Putamen (tissue), 1 donor: ENCODE data around the gene KRTAP4-5.
"Not testable (repeated sequence)": the region's sequence is repeated elsewhere in the genome, so short reads cannot be mapped to it uniquely, and the experiment has no call there.

Experiments used
- DNase-seq: peaks from one replicate; pipeline ENCODE4 v3.0.0-alpha.2; 2016; ENCODE audit warnings: low spot score

Gene KRTAP4-5

DNA sequence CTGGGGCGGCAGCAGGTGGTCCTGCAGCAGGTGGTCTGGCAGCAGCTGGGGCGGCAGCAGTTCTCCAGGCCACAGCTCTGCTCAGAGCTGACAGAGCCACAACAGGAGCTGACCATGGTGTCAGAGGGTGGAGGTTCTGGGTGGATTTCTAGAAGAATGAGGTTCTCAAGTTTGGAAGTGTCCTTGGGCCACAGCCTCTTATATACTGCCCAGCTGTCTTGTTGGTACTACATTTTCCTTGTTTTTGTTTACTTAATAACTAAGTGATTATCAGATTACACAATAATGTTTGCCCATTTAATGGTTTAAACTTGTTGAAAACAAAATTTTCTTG lies at the start of gene KRTAP4-5:
Gene KRTAP4-5, minus strand, starts transcription at position 174 of the 334 bp plus-strand sequence. Its CDS starts 58 bp downstream, at position 116.
- DNase-seq = no peak

- DNase-seq = no peak
Observed at GRCh38 chr17:41196068-41196467, 46.4 kb upstream of the KRTAP4-5 start.

DNA sequence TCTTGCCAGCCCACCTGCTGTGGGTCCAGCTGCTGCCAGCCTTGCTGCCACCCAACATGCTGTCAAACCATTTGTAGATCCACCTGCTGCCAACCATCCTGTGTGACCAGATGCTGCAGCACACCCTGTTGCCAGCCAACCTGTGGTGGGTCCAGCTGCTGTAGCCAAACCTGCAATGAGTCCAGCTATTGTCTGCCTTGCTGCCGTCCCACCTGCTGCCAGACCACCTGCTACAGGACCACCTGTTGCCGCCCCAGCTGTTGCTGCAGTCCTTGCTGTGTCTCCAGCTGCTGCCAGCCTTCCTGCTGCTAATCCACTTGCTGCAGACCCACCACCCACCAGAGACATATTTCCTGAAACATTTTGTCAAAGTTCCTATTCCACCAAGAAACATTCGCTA lies 40.7 kb upstream of the KRTAP4-5 start:
- no peak for DNase-seq

DNA sequence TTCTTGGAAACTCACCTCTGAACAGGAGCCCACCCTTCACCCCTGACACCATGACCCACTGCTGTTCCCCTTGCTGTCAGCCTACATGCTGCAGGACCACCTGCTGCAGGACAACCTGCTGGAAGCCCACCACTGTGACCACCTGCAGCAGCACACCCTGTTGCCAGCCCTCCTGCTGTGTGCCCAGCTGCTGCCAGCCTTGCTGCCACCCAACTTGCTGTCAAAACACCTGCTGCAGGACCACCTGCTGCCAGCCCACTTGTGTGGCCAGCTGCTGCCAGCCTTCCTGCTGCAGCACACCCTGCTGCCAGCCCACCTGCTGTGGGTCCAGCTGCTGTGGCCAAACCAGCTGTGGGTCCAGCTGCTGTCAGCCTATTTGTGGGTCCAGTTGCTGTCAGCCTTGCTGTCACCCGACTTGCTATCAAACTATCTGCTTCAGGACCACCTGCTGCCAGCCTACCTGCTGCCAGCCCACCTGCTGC lies 40.3 kb upstream of the KRTAP4-5 start, which contains the start of gene KRTAP9-1:
Gene KRTAP9-1, plus strand, starts transcription at position 51 of the 482 bp plus-strand sequence. Its CDS starts 0 bp downstream, at position 51.
- not testable (repeated sequence) for DNase-seq

GRCh38 chr17:41186872-41187271 lies 37.2 kb upstream of the KRTAP4-5 start:
- no peak for DNase-seq

DNA sequence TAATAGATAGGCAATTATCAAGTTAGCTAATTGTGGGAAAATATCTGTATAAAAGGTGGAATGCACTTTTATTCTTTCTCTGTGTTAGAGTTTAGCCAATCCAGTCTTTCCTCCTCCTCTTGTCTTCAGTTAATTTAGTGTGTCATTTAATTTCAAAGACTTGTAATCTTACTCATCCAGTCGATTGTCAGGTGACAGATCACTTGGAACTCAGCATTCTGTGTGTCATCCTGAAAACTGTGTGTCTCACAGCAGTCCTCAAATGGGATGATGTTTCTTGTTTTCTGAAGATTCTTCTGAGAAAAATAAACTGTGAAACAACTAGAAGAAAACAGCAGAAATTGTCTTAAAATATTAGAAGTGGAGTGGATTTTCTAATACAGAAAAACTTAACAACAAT lies 35.4 kb upstream of the KRTAP4-5 start:
- no peak for DNase-seq

DNA sequence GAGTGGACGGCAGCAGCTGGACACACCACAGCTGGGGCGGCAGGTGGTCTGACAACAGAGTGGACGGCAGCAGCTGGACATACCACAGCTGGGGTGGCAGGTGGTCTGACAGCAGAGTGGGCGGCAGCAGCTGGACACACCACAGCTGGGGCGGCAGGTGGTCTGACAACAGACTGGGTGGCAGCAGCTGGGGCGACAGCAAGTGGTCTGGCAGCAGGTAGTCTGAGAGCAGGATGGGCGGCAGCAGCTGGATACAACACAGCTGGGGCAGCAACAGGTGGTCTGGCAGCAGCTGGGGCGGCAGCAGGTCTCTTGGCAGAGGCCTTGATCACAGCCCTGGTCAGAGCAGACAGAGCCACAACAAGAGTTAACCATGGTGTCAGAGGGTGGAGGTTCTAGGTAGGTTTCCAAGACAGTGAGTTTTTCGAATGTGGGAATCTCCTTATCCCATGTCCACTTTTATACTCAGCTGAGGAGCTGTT lies 34.9 kb upstream of the KRTAP4-5 start, which contains the start of gene KRTAP4-1:
Gene KRTAP4-1, minus strand, starts transcription at position 432 of the 482 bp plus-strand sequence. Its CDS starts 57 bp downstream, at position 375.
- no peak for DNase-seq

GRCh38 chr17:41178843-41179616 lies 29.4 kb upstream of the KRTAP4-5 start:
- no peak for DNase-seq

DNA sequence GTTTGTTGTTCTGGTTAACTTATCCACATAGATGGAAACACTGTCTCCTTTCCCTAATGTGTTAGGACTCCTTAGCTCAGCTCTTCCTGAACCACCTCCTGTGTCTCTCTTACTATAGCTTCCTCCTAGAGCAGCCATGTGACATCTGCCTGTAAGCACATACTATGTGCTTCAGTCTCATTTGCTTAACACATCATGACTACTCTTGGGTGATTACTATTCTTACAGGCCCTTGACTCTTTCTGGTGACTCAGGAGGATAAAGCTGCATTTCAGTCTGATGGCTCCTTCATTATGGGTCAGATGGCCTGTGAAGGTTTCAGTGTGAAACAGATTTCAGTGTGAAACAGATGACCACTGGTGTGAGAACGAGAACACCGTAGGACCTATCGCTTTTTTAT lies 28.7 kb upstream of the KRTAP4-5 start:
- DNase-seq = no peak

- no peak for DNase-seq
Observed at GRCh38 chr17:41177727-41178271, 28.2 kb upstream of the KRTAP4-5 start, which contains the start of gene KRTAP4-2. KRTAP4-2 (minus strand) TSS chr17:41178221; CDS start chr17:41178164, 57 bp downstream.

DNA sequence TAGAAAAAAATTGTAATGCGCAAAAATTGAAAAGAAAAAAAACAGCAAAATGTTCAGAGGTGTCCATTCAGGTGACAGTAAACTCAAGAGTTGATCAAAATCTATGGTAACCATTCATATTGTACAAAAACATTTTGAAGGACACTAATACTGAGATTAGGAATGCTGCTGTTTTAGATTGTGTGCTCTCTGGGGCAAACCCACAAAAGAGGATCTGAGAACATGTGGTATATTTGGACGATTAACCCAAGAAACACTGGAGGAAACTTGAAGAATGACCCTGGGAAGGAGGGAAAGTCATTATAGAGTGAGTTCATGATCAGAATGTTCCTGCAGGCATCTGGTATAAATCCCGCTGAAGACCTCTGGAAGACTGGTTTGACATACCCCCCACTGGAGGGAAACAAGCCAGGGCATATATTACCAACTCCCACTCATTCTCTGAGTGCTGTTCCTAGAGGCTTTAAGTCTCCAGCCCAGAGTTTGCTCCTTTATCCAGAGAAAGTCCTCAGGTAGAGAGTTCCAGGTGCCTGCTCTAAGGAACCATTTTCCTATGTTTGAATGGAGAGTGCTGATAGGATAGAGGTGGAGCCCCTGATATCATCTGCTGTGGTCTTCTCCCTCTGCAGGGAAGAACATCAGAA lies 27.2 kb upstream of the KRTAP4-5 start:
- DNase-seq = no peak

- DNase-seq = no peak
Observed at GRCh38 chr17:41171886-41172285, 22.3 kb upstream of the KRTAP4-5 start.

GRCh38 chr17:41168121-41168520 lies 18.5 kb upstream of the KRTAP4-5 start, which contains the start of gene KRTAP4-3:
KRTAP4-3 (minus strand) TSS chr17:41168221; CDS start chr17:41168172, 49 bp downstream.
- no peak for DNase-seq

DNA sequence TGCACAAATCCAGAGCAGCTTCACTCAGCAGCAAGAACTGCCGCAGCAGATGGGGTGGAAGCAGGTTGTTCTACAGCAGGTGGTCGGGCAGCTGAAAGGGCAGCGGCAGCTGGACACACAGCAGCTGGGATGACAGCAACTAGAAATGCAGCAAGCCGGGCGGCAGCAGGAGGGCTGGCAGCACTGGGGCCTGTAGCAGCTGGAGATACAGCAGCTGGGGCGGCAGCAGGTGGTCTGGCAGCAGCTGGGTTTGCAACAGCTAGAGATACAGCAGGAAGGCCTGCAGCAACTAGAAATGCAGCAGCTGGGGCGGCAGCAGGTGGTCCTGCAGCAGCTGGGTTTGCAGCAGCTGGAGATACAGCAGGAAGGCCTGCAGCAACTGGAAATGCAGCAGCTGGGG lies 17.9 kb upstream of the KRTAP4-5 start:
- DNase-seq = no peak

GRCh38 chr17:41163828-41164227 lies 14.2 kb upstream of the KRTAP4-5 start:
- DNase-seq = no peak

- no peak for DNase-seq
Observed at GRCh38 chr17:41160648-41161047, 11.0 kb upstream of the KRTAP4-5 start, which contains the start of gene KRTAP4-4. KRTAP4-4 (minus strand) TSS chr17:41160748; CDS start chr17:41160691, 57 bp downstream.

DNA sequence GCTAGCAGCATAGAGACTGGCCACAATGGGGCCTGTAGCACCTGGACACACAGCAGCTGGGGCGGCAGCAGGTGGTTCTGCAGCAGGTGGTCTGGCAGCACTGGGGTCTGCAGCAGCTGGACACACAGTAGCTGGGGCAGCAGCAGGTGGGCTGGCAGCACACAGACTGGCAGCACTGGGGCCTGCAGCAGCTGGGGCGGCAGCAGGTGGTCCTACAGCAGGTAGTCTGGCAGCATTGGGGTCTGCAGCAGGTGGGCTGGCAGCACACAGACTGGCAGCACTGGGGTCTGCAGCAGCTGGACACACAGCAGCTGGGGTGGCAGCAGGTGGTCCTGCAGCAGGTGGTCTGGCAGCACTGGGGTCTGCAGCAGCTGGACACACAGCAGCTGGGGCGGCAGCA lies 10.6 kb upstream of the KRTAP4-5 start:
- not testable (repeated sequence) for DNase-seq

DNA sequence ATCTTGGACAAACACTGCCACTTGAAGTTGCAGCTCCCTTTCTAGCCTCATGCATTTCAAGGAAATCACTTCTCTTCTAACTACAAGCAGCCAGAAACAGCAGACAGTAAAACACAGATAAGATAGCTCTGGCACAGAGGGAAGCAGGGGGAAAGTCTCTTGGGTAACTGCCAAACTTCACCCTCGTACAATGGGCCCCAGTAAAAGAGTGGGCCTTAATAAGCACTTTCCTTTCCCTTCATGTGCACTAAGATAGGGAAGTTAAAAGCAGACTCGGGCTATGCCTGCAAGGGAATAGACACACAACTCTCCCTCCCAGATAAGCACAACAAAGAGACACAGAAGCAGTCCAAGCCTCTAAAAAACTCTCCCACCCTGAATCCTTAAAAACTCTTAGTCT lies 4.2 kb upstream of the KRTAP4-5 start:
- DNase-seq = peak; percentile 11

DNA sequence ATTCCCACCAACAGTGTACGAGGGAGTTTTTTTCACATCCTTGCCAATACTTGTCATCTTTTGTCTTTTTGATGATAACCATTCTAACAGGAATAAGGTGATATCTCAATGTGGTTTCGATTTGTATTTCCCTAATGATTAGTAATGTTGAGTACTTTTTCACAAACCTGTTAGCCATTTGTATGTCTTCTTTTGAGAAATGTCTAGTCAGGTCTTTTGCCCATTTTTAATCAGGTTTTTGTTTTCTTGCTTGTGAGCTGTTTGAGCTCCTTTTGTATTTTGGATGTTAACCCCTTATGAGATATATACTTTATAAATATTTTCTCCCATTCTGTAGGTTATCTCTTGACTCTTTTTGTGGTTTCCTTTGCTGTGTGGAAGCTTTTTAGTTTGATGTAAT lies 1.9 kb upstream of the KRTAP4-5 start:
- no peak for DNase-seq

- DNase-seq = no peak
Observed at GRCh38 chr17:41150026-41150425, 401 bp upstream of the KRTAP4-5 start.

GRCh38 chr17:41148971-41149651 lies 514 bp downstream of the KRTAP4-5 start:
- not testable (repeated sequence) for DNase-seq
